ENCODE results near the gene CCDC149. TPM values are rescaled to one million over a fixed set of nuclear protein-coding genes. Genes with fewer than 3 reads are reported as not detected.

The CCDC149 gene
- total and polyA plus RNA-seq, 9 donors = 8.0 to 12.3 (median 10.3) TPM

DNA sequence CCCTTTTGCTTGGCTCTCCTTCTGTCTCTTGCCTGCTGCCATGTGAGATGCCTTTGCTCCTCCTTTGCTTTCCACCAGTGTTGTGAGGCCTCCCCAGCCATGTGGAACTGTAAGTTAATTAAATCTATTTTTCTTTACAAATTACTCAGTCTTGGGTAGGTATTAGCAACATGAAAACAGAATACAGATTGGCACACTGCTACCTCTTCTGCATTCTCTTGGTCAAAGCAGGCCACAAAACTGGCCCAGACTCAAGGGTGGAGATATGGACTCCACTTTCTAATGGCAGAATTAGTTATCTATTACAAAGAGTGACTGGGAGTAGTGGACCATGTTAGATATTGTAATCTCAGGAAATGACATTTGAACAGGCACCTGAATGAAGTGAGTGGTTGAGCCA lies 21.5 kb upstream of the CCDC149 start:
- DNase-seq = no peak
- Histone ChIP-seq H3K9me3 (replicated peaks; ENCODE audit: control insufficient read depth, low read depth, low read length) (peaks cover 19% of the 10 kb centered on the region), H3K27me3 (ENCODE audit: control insufficient read depth, insufficient read depth, low read length) (no peaks in the 10 kb centered on the region), H3K4me3 (ENCODE audit: low read length) (no peak overlapping the region), H3K27ac (ENCODE audit: low read length) (no peak overlapping the region), H3K4me1 (ENCODE audit: control insufficient read depth, insufficient read depth, low read length) (no peaks in the 10 kb centered on the region), H3K36me3 (ENCODE audit: control insufficient read depth, insufficient read depth, low read length) (no peaks in the 10 kb centered on the region)

DNA sequence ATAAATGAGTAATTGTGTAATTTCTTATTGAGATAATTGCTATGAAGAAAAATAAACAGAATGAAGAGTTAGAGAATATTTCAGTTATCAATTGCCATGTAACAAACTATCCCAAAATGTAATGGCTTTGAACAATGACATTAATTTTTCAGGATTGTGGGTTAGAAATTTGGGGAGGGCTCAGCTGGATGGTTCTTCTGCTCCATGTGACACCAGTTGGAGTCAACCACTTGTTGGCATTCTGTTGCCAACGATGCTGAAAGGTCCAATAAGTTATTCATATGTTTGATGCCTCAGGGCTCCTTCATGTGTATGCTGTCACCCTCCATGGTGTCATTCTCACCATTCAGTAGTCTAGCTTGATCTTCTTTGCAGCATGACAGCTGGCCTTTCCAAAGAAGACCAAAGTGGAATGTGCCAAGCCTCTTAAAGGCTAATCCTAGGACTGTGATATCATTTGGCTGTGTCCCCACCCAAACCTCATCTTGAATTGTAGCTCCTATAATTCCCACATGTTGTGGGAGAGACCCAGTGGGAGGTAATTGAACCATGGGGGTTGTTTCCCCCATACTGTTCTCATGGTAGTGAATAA lies 20.9 kb upstream of the CCDC149 start:
- WGBS (ENCODE audit: insufficient coverage) = 86% methylated on average over 1 of the region's 1 CpG
- Histone ChIP-seq H3K9me3 (replicated peaks; ENCODE audit: control insufficient read depth, low read depth, low read length) (peaks cover 19% of the 10 kb centered on the region), H3K4me3 (ENCODE audit: low read length) (no peak overlapping the region), H3K36me3 (ENCODE audit: control insufficient read depth, insufficient read depth, low read length) (no peaks in the 10 kb centered on the region), H3K27ac (ENCODE audit: low read length) (no peak overlapping the region), H3K27me3 (ENCODE audit: control insufficient read depth, insufficient read depth, low read length) (peaks cover 3% of the 10 kb centered on the region), H3K4me1 (ENCODE audit: control insufficient read depth, insufficient read depth, low read length) (no peaks in the 10 kb centered on the region)
- DNase-seq = no peak

DNA sequence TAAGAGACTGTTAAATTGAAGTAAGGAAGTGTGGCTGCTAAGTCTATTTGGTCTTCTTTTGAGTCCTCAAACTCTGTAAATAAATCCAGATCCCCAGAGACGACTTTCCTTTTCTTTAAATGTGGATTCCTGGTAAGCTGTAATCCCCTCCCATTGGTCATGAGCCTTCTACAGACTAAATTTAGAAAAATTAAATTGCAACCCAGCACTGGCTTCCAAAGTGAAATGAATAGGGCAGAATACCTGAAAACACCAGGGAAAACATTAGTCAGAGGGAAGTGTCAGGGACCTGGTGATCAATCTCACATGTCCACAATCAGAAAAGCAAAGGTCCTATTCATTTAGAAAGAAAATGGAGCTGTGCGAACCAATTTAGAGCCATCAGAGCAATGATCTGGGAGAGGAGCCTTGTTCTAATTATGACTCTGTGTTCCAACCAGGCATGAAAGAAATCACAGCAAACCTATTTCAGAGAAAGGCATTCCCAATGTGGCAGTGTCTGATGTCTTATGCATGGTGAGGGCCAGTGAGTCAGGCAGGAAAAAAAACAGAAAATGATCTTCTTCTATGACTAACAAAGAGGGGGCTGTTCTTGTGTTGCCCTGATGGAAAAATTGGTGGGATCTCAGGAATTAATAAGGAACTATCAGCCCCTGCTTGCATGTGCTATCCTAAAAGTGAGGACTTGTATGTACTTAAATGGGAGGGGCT lies 19.8 kb upstream of the CCDC149 start:
- Histone ChIP-seq H3K4me3 (ENCODE audit: low read length) (no peak overlapping the region), H3K9me3 (replicated peaks; ENCODE audit: control insufficient read depth, low read depth, low read length) (peaks cover 19% of the 10 kb centered on the region), H3K27ac (ENCODE audit: low read length) (no peak overlapping the region), H3K27me3 (ENCODE audit: control insufficient read depth, insufficient read depth, low read length) (peaks cover 5% of the 10 kb centered on the region), H3K36me3 (ENCODE audit: control insufficient read depth, insufficient read depth, low read length) (no peaks in the 10 kb centered on the region), H3K4me1 (ENCODE audit: control insufficient read depth, insufficient read depth, low read length) (no peaks in the 10 kb centered on the region)
- no peak for DNase-seq
- no CpG with 5 or more reads among the region's 2 CpGs for whole genome bisulfite sequencing (ENCODE audit: insufficient coverage)

DNA sequence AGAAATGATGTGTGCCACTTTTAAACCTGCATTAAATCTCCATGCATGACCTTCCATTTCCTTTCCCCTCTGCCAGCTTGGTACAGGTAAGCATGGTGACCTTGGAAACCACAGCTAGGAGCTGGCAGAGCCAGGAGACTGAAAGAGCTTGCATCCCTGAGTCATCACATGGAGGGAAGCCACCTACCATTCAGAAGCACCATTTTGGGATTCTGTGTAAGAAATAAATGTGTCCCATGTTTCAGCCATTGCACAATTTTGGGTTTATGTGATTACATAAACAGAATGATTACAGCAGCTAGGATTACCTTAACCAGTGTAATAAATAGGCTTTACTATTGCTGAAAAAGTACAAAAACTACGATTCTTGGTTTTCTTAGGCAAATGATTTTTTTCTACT lies 17.3 kb upstream of the CCDC149 start:
- H3K27ac ChIP-seq (ENCODE audit: low read length) = no peak overlapping the region
- DNase-seq = no peak
- H3K4me1 ChIP-seq (ENCODE audit: control insufficient read depth, insufficient read depth, low read length) = no peaks in the 10 kb centered on the region
- H3K9me3 ChIP-seq (replicated peaks; ENCODE audit: control insufficient read depth, low read depth, low read length) = peaks cover 15% of the 10 kb centered on the region
- H3K4me3 ChIP-seq (ENCODE audit: low read length) = no peak overlapping the region
- H3K36me3 ChIP-seq (ENCODE audit: control insufficient read depth, insufficient read depth, low read length) = no peaks in the 10 kb centered on the region
- no CpG with 5 or more reads among the region's 1 CpG for WGBS (ENCODE audit: insufficient coverage)
- H3K27me3 ChIP-seq (ENCODE audit: control insufficient read depth, insufficient read depth, low read length) = peaks cover 5% of the 10 kb centered on the region

- no peak overlapping the region for H3K27ac ChIP-seq (ENCODE audit: low read length)
- WGBS (ENCODE audit: insufficient coverage) = 78% methylated on average over 2 of the region's 2 CpGs
- no peaks in the 10 kb centered on the region for H3K36me3 ChIP-seq (ENCODE audit: control insufficient read depth, insufficient read depth, low read length)
- H3K27me3 ChIP-seq (ENCODE audit: control insufficient read depth, insufficient read depth, low read length) = peaks cover 5% of the 10 kb centered on the region
- H3K4me3 ChIP-seq (ENCODE audit: low read length) = no peak overlapping the region
- peaks cover 5% of the 10 kb centered on the region for H3K9me3 ChIP-seq (replicated peaks; ENCODE audit: control insufficient read depth, low read depth, low read length)
- H3K4me1 ChIP-seq (ENCODE audit: control insufficient read depth, insufficient read depth, low read length) = no peaks in the 10 kb centered on the region
- DNase-seq = no peak
Observed at GRCh38 chr4:24928708-24929107, 15.9 kb upstream of the CCDC149 start.

GRCh38 chr4:24927049-24927448 lies 14.2 kb upstream of the CCDC149 start:
- no peak overlapping the region for H3K4me3 ChIP-seq (ENCODE audit: low read length)
- no CpG with 5 or more reads among the region's 4 CpGs for WGBS (ENCODE audit: insufficient coverage)
- H3K27me3 ChIP-seq (ENCODE audit: control insufficient read depth, insufficient read depth, low read length) = peaks cover 5% of the 10 kb centered on the region
- no peak for DNase-seq
- no peaks in the 10 kb centered on the region for H3K9me3 ChIP-seq (replicated peaks; ENCODE audit: control insufficient read depth, low read depth, low read length)
- H3K36me3 ChIP-seq (ENCODE audit: control insufficient read depth, insufficient read depth, low read length) = no peaks in the 10 kb centered on the region
- no peaks in the 10 kb centered on the region for H3K4me1 ChIP-seq (ENCODE audit: control insufficient read depth, insufficient read depth, low read length)
- no peak overlapping the region for H3K27ac ChIP-seq (ENCODE audit: low read length)

DNA sequence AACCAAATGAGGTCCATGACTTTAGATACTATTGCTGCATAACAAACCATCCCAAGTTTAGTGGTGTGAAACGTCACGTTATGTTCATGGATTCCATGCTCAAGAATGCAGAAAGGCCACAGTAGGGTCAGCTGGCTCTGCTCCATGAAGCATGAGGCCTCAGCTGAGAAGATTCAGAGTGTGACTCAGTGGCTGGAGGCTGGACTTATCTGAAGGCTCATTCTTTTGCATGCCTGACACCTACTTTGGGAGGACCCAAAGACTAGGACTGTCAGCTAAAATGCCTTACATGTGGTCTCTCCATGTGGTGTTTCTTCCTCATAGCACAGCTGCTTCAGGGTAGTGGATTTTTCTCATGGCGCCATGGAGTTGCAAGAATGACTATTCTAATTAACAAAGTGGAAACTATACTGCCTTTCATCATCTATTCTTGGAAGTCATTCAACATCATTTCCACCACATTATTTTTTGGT lies 11.5 kb upstream of the CCDC149 start:
- H3K27ac ChIP-seq (ENCODE audit: low read length) = no peak overlapping the region
- DNase-seq = no peak
- WGBS (ENCODE audit: insufficient coverage) = 77% methylated on average over 2 of the region's 3 CpGs
- H3K9me3 ChIP-seq (replicated peaks; ENCODE audit: control insufficient read depth, low read depth, low read length) = peaks cover 4% of the 10 kb centered on the region
- H3K36me3 ChIP-seq (ENCODE audit: control insufficient read depth, insufficient read depth, low read length) = no peaks in the 10 kb centered on the region
- H3K4me3 ChIP-seq (ENCODE audit: low read length) = no peak overlapping the region
- H3K4me1 ChIP-seq (ENCODE audit: control insufficient read depth, insufficient read depth, low read length) = no peaks in the 10 kb centered on the region
- H3K27me3 ChIP-seq (ENCODE audit: control insufficient read depth, insufficient read depth, low read length) = peaks cover 5% of the 10 kb centered on the region

GRCh38 chr4:24923550-24923949 lies 10.7 kb upstream of the CCDC149 start:
- no peak overlapping the region for H3K4me3 ChIP-seq (ENCODE audit: low read length)
- H3K27ac ChIP-seq (ENCODE audit: low read length) = no peak overlapping the region
- no peaks in the 10 kb centered on the region for H3K36me3 ChIP-seq (ENCODE audit: control insufficient read depth, insufficient read depth, low read length)
- DNase-seq = no peak
- H3K9me3 ChIP-seq (replicated peaks; ENCODE audit: control insufficient read depth, low read depth, low read length) = peaks cover 4% of the 10 kb centered on the region
- no CpG with 5 or more reads among the region's 1 CpG for WGBS (ENCODE audit: insufficient coverage)
- no peaks in the 10 kb centered on the region for H3K4me1 ChIP-seq (ENCODE audit: control insufficient read depth, insufficient read depth, low read length)
- no peaks in the 10 kb centered on the region for H3K27me3 ChIP-seq (ENCODE audit: control insufficient read depth, insufficient read depth, low read length)

- Histone ChIP-seq H3K27me3 (ENCODE audit: control insufficient read depth, insufficient read depth, low read length) (no peaks in the 10 kb centered on the region), H3K36me3 (ENCODE audit: control insufficient read depth, insufficient read depth, low read length) (no peaks in the 10 kb centered on the region), H3K9me3 (replicated peaks; ENCODE audit: control insufficient read depth, low read depth, low read length) (peaks cover 4% of the 10 kb centered on the region), H3K4me1 (ENCODE audit: control insufficient read depth, insufficient read depth, low read length) (no peaks in the 10 kb centered on the region), H3K27ac (ENCODE audit: low read length) (no peak overlapping the region), H3K4me3 (ENCODE audit: low read length) (no peak overlapping the region)
- WGBS (ENCODE audit: insufficient coverage) = 100% methylated on average over 1 of the region's 2 CpGs
- no peak for DNase-seq
Observed at GRCh38 chr4:24923002-24923401, 10.2 kb upstream of the CCDC149 start.

- DNase-seq = no peak
- WGBS (ENCODE audit: insufficient coverage) = 24% methylated on average over 2 of the region's 4 CpGs
- no peaks in the 10 kb centered on the region for H3K27me3 ChIP-seq (ENCODE audit: control insufficient read depth, insufficient read depth, low read length)
- H3K27ac ChIP-seq (ENCODE audit: low read length) = no peak overlapping the region
- no peaks in the 10 kb centered on the region for H3K4me1 ChIP-seq (ENCODE audit: control insufficient read depth, insufficient read depth, low read length)
- no peaks in the 10 kb centered on the region for H3K36me3 ChIP-seq (ENCODE audit: control insufficient read depth, insufficient read depth, low read length)
- no peak overlapping the region for H3K4me3 ChIP-seq (ENCODE audit: low read length)
- H3K9me3 ChIP-seq (replicated peaks; ENCODE audit: control insufficient read depth, low read depth, low read length) = peaks cover 4% of the 10 kb centered on the region
Observed at GRCh38 chr4:24922416-24922815, 9.6 kb upstream of the CCDC149 start.

Data from muscle of leg (tissue), 11 donors.